Trophoblast cell (in vitro differentiated cells and primary cell): ENCODE measurements around the gene ARAP2.

ENCODE experiments used
- DNase-seq, 2 donors: peaks; one replicate each; pipeline ENCODE4 v3.0.0-alpha.2; 2016
- H2AFZ ChIP-seq: 2 replicates; pipeline ENCODE4 v1.6.1; 2013; ENCODE audit warnings: low read length, moderate library complexity, mild to moderate bottlenecking; ENCODE audit not compliant: insufficient read depth, poor library complexity
- H2AK5ac ChIP-seq: 2 replicates; pipeline ENCODE4 v1.6.1; 2013; ENCODE audit warnings: mild to moderate bottlenecking, low read length
- H2BK120ac ChIP-seq: 2 replicates; pipeline ENCODE4 v1.6.1; 2013; ENCODE audit warnings: low read length, mild to moderate bottlenecking, moderate library complexity; ENCODE audit not compliant: insufficient read depth, poor library complexity
- H2BK12ac ChIP-seq: 2 replicates; pipeline ENCODE4 v1.6.1; 2013; ENCODE audit warnings: mild to moderate bottlenecking, low read length, moderate library complexity
- H2BK5ac ChIP-seq: 2 replicates; pipeline ENCODE4 v1.6.1; 2013; ENCODE audit warnings: low read length, low read depth, moderate library complexity, mild to moderate bottlenecking; ENCODE audit not compliant: poor library complexity
- H3K14ac ChIP-seq: 2 replicates; pipeline ENCODE4 v1.6.1; 2013; ENCODE audit warnings: mild to moderate bottlenecking, low read length
- H3K18ac ChIP-seq: 2 replicates; pipeline ENCODE4 v1.6.1; 2013; ENCODE audit warnings: mild to moderate bottlenecking, low read length
- H3K23ac ChIP-seq: 2 replicates; pipeline ENCODE4 v1.6.1; 2013; ENCODE audit warnings: low read length
- H3K27ac ChIP-seq: 2 replicates; pipeline ENCODE4 v1.5.1; 2013; ENCODE audit warnings: low read depth, mild to moderate bottlenecking, inconsistent platforms, low read length, moderate library complexity
- H3K27me3 ChIP-seq: 2 replicates; pipeline ENCODE4 v1.6.1; 2013; ENCODE audit warnings: inconsistent platforms, mild to moderate bottlenecking, low read length, moderate library complexity; ENCODE audit not compliant: insufficient read depth
- H3K36me3 ChIP-seq, 2 experiments: 1 replicate in 1 of 2; 2 replicates in 1 of 2; pipeline ENCODE4 v1.6.1; 2013; ENCODE audit warnings: low read length in 2 of 2, mild to moderate bottlenecking in 2 of 2, moderate library complexity in 1 of 2; ENCODE audit not compliant: insufficient read depth in 2 of 2, control insufficient read depth in 1 of 2
- H3K4ac ChIP-seq: 2 replicates; pipeline ENCODE4 v1.6.1; 2013; ENCODE audit warnings: low read depth, mild to moderate bottlenecking, low read length, moderate library complexity
- H3K4me1 ChIP-seq, 2 experiments: 1 replicate in 1 of 2; 2 replicates in 1 of 2; pipeline ENCODE4 v1.6.1; 2013; ENCODE audit warnings: low read length in 2 of 2, mild to moderate bottlenecking in 2 of 2, moderate library complexity in 1 of 2; ENCODE audit not compliant: insufficient read depth in 2 of 2, control insufficient read depth in 1 of 2
- H3K4me2 ChIP-seq: 2 replicates; pipeline ENCODE4 v1.6.1; 2013; ENCODE audit warnings: inconsistent platforms, mild to moderate bottlenecking, low read length, moderate library complexity
- H3K4me3 ChIP-seq: 2 replicates; pipeline ENCODE4 v1.5.1; 2013; ENCODE audit warnings: mild to moderate bottlenecking, low read depth, low read length, inconsistent platforms
- H3K79me1 ChIP-seq: one replicate; pipeline ENCODE4 v1.6.1; 2013; ENCODE audit warnings: low read length
- H3K79me2 ChIP-seq: 2 replicates; pipeline ENCODE4 v1.6.1; 2013; ENCODE audit warnings: low read length, mild to moderate bottlenecking; ENCODE audit not compliant: control insufficient read depth, insufficient read depth, poor library complexity
- H3K9ac ChIP-seq: 2 replicates; pipeline ENCODE4 v1.6.1; 2013; ENCODE audit warnings: mild to moderate bottlenecking, low read length
- H3K9me3 ChIP-seq: 2 replicates; pipeline ENCODE4 v1.6.1; 2013; ENCODE audit warnings: low read depth, mild to moderate bottlenecking, control low read depth, inconsistent platforms, low read length; ENCODE audit not compliant: insufficient read depth
- H4K12ac ChIP-seq: 2 replicates; pipeline ENCODE4 v1.6.1; 2013; ENCODE audit warnings: low read depth, mild to moderate bottlenecking, low read length, moderate library complexity
- H4K8ac ChIP-seq: 2 replicates; pipeline ENCODE4 v1.6.1; 2013; ENCODE audit warnings: low read depth, mild to moderate bottlenecking, low read length, moderate library complexity
- H4K91ac ChIP-seq: one replicate; pipeline ENCODE4 v1.6.1; 2013; ENCODE audit warnings: low read depth, mild to moderate bottlenecking, low read length, moderate library complexity
- WGBS: extraction: QIAGEN DNeasy Blood & Tissue Kit; methylation state at CpG from one replicate; pipeline ENCODE4 v1.1.7; 2013; ENCODE audit warnings: missing lambda C conversion rate; ENCODE audit not compliant: insufficient read length, insufficient coverage; ENCODE audit errors: extremely low coverage; 5-methylcytosine and 5-hydroxymethylcytosine counted together

ARAP2 gene

DNA sequence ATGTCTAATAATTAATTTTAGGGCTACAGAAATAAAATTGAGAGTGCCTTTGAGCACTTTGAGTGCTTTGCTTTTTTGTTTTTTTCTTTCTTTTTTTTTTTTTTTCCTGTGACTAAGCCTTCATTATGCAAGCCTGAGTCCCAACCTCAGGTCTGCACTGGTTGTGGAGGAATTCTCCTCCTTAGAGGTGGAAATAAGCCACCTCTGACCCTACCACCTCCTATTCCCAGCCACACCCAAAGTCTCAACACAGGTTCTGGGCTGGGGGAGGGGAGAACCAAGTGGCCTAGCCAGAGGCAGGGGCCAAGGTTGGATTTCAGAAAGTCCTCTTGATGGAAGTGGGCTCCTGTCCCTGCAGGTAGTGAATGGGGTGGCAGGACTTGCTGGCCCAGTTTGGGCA lies 180.2 kb downstream of the ARAP2 start:
- Histone ChIP-seq H3K18ac (no peak overlapping the region), H4K8ac (no peak overlapping the region), H3K9me3 (no peaks in the 10 kb centered on the region), H3K27ac (no peak overlapping the region), H3K4me3 (no peak overlapping the region), H4K12ac (peak overlapping the region; percentile 50), H3K36me3 (peaks cover 2 to 3% of the 10 kb centered on the region in 2 experiments), H2BK12ac (no peak overlapping the region), H3K4ac (no peak overlapping the region), H3K79me2 (peaks cover 3% of the 10 kb centered on the region), H2AK5ac (no peak overlapping the region), H2AFZ (no peak overlapping the region), H3K4me2 (no peak overlapping the region), H2BK5ac (no peak overlapping the region), H3K79me1 (no peaks in the 10 kb centered on the region), H3K14ac (no peak overlapping the region), H3K9ac (no peak overlapping the region), H2BK120ac (no peak overlapping the region), H3K4me1 (peaks cover 0 to 4% of the 10 kb centered on the region in 2 experiments), H4K91ac (no peak overlapping the region), H3K23ac (no peak overlapping the region), H3K27me3 (no peaks in the 10 kb centered on the region)
- DNase-seq, result no peak

DNA sequence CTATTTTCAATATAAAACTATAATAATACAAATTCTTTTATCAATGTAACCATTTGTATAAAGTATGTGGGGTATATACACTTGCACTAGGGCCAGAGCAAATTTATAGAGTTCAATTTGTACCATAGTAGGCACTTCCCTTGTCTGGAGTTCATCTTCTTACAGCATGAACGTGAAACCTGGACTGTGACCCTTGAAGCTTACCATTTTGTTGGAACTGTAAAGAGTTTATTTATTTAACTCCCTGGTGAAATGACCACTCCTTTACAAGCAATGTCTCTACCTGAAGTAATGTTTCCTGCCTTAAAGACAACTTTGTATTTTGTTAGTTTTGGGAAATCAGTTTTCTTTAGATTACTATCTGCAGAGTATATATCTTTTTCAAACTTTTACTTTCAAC lies 188.2 kb downstream of the ARAP2 start:
- Histone ChIP-seq H3K23ac (no peak overlapping the region), H3K9ac (no peak overlapping the region), H3K4me2 (no peak overlapping the region), H4K8ac (no peak overlapping the region), H3K79me1 (no peaks in the 10 kb centered on the region), H3K18ac (no peak overlapping the region), H3K27me3 (no peaks in the 10 kb centered on the region), H4K12ac (no peak overlapping the region), H2AFZ (no peak overlapping the region), H3K14ac (no peak overlapping the region), H3K79me2 (no peaks in the 10 kb centered on the region), H2BK120ac (no peak overlapping the region), H3K36me3 (no peaks in the 10 kb centered on the region), H2BK12ac (no peak overlapping the region), H2AK5ac (no peak overlapping the region), H3K4me3 (no peak overlapping the region), H3K9me3 (no peaks in the 10 kb centered on the region), H3K27ac (no peak overlapping the region), H2BK5ac (no peak overlapping the region), H3K4ac (no peak overlapping the region), H3K4me1 (no peaks in the 10 kb centered on the region), H4K91ac (no peak overlapping the region)
- no CpG with 5 or more reads among the region's 1 CpG for WGBS
- no peak for DNase-seq

DNA sequence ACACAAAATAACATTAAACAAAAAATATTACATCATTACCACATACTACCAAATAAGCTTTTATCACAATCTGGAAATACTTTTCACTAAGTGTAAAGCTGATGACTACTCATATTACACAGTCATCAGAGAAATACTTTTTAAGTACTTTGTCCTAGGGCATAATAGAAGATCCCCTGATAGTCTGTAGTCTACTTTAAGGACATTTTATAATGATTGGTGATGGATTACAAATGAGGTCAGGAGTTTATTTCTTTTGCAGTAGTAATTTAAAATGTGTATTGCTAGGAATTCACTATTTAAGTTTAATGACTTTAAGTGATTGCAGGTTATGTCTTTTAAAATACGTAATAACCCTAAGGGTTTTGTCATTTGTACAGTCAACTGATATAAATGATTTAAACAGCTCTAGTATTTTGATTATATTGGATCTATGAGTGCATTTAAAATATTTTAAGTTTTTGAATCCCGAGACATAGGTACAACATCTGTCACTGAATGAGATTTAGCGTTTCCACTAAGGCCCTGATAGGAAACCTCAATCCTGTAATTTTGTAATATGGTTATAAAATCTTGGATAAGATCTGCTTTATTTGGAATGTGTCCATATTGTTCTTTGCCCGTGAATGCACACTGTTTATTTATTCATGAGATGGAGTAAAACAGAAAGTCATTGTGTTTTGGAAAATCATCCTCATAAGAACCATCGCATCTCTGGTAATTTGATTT lies 189.5 kb downstream of the ARAP2 start:
- Histone ChIP-seq H3K4ac (no peak overlapping the region), H3K79me1 (no peaks in the 10 kb centered on the region), H3K18ac (no peak overlapping the region), H2BK12ac (no peak overlapping the region), H4K8ac (no peak overlapping the region), H3K27me3 (no peaks in the 10 kb centered on the region), H4K91ac (no peak overlapping the region), H3K4me1 (no peaks in the 10 kb centered on the region), H3K4me2 (no peak overlapping the region), H2AFZ (no peak overlapping the region), H4K12ac (no peak overlapping the region), H3K9ac (no peak overlapping the region), H3K79me2 (no peaks in the 10 kb centered on the region), H3K36me3 (no peaks in the 10 kb centered on the region), H3K9me3 (no peaks in the 10 kb centered on the region), H3K23ac (no peak overlapping the region), H2AK5ac (no peak overlapping the region), H2BK120ac (no peak overlapping the region), H2BK5ac (no peak overlapping the region), H3K27ac (no peak overlapping the region), H3K14ac (no peak overlapping the region), H3K4me3 (no peak overlapping the region)
- DNase-seq, result peak in 1 of 2 donors; percentile 58
- WGBS, result no CpG with 5 or more reads among the region's 5 CpGs

DNA sequence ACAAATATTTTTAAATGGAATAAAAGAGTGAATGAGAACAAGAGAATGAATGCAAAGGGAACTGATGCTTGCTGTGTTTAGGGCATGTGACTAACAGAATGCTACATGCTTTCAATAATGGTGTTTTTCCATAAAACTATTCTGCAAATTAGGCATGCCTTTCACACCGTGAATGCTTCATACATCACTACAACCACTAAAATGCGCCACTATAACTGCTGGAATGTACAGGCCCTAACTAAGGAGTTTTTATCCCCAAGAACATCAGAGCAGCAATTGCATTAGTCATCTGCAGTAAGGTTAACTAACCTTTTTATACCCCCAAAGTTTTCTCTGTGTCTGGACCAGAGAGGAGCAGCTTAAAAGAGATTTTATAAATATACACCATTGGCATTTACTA lies 190.4 kb downstream of the ARAP2 start:
- Histone ChIP-seq H3K9me3 (no peaks in the 10 kb centered on the region), H3K4me1 (no peaks in the 10 kb centered on the region), H3K14ac (no peak overlapping the region), H3K36me3 (no peaks in the 10 kb centered on the region), H3K18ac (no peak overlapping the region), H4K8ac (no peak overlapping the region), H2AFZ (no peak overlapping the region), H2BK5ac (no peak overlapping the region), H4K12ac (no peak overlapping the region), H2BK12ac (no peak overlapping the region), H3K79me2 (no peaks in the 10 kb centered on the region), H3K4me3 (no peak overlapping the region), H3K4ac (no peak overlapping the region), H4K91ac (no peak overlapping the region), H3K27ac (no peak overlapping the region), H2BK120ac (no peak overlapping the region), H3K4me2 (no peak overlapping the region), H3K9ac (no peak overlapping the region), H2AK5ac (no peak overlapping the region), H3K27me3 (no peaks in the 10 kb centered on the region), H3K23ac (no peak overlapping the region), H3K79me1 (no peaks in the 10 kb centered on the region)
- WGBS, result no CpG with 5 or more reads among the region's 2 CpGs
- DNase-seq, result peak; percentile 54 to 78
